HG02943 (cell line): Measurements from ENCODE around the gene DAP3.
"Not testable (repeated sequence)": the region's sequence is repeated elsewhere in the genome, so short reads cannot be mapped to it uniquely, and the experiment has no call there.

ENCODE experiments used
- ATAC-seq: cut with Tn5 transposase; IDR thresholded peaks from one replicate; pipeline ENCODE4 v1.9.1; 2021; ENCODE audit warnings: mild to moderate bottlenecking, low read depth, moderate library complexity; ENCODE audit not compliant: unreplicated experiment

The DAP3 gene

GRCh38 chr1:155680531-155680930 lies 8.4 kb upstream of the DAP3 start:
- ATAC-seq = no peak

- no peak for ATAC-seq
These were observed 7.1 kb upstream of the DAP3 start for GRCh38 chr1:155681776-155682175.

GRCh38 chr1:155687705-155688323 lies 1.1 kb upstream of the DAP3 start:
- ATAC-seq = peak; percentile 22

- peak; percentile 81 for ATAC-seq
These were observed 389 bp upstream of the DAP3 start, which contains the start of gene YY1AP1 for GRCh38 chr1:155688324-155689080. Gene YY1AP1, minus strand, starts transcription at chr1:155688774. Its CDS starts 8,338 bp downstream, at chr1:155680436.

- no peak for ATAC-seq
These were observed 3.2 kb downstream of the DAP3 start for GRCh38 chr1:155691992-155692528.

GRCh38 chr1:155694167-155694566 lies 5.3 kb downstream of the DAP3 start:
- ATAC-seq = no peak

GRCh38 chr1:155695072-155695471 lies 6.2 kb downstream of the DAP3 start:
- ATAC-seq = no peak

- no peak for ATAC-seq
These were observed 6.7 kb downstream of the DAP3 start for GRCh38 chr1:155695608-155696007.

GRCh38 chr1:155696524-155696923 lies 7.6 kb downstream of the DAP3 start:
- no peak for ATAC-seq

- ATAC-seq = no peak
These were observed 8.2 kb downstream of the DAP3 start for GRCh38 chr1:155697046-155697445.

GRCh38 chr1:155697616-155698015 lies 8.7 kb downstream of the DAP3 start:
- ATAC-seq = not testable (repeated sequence)

- ATAC-seq = no peak
These were observed 9.6 kb downstream of the DAP3 start for GRCh38 chr1:155698382-155699038.

- not testable (repeated sequence) for ATAC-seq
These were observed 10.2 kb downstream of the DAP3 start for GRCh38 chr1:155699062-155699461.

- not testable (repeated sequence) for ATAC-seq
These were observed 12.8 kb downstream of the DAP3 start for GRCh38 chr1:155701675-155702074.

- ATAC-seq = no peak
These were observed 14.3 kb downstream of the DAP3 start for GRCh38 chr1:155703216-155703615.

GRCh38 chr1:155704414-155704813 lies 15.5 kb downstream of the DAP3 start:
- not testable (repeated sequence) for ATAC-seq

GRCh38 chr1:155706139-155706538 lies 17.2 kb downstream of the DAP3 start:
- ATAC-seq = no peak

GRCh38 chr1:155709391-155709790 lies 20.5 kb downstream of the DAP3 start:
- no peak for ATAC-seq

GRCh38 chr1:155711457-155711856 lies 22.6 kb downstream of the DAP3 start:
- not testable (repeated sequence) for ATAC-seq

GRCh38 chr1:155712636-155713035 lies 23.7 kb downstream of the DAP3 start:
- not testable (repeated sequence) for ATAC-seq

GRCh38 chr1:155713075-155713474 lies 24.2 kb downstream of the DAP3 start:
- no peak for ATAC-seq
